ENCODE measurements around the gene PROSER1. TPM values are rescaled to one million over a fixed set of nuclear protein-coding genes. Genes with fewer than 3 reads are reported as not detected.
"Not testable (repeated sequence)": the region's sequence is repeated elsewhere in the genome, so short reads cannot be mapped to it uniquely, and the experiment has no call there.

Gene PROSER1
- total RNA-seq (10 to 100 TPM in 8 of 9 donors, 1 to 10 TPM in 1; 7.8 to 31.4 (median 18.7) TPM), polyA plus RNA-seq (10 to 100 TPM; 14.1 to 19.2 (median 17.8) TPM)
- long read RNA-seq, donor 1, partial matches to known transcripts: 9 of 11 reads
- long read RNA-seq, donor 1, other reads (novel, unspliced or antisense): 0 of 11 reads
- long read RNA-seq, donor 2, partial matches to known transcripts: 5 of 6 reads
- long read RNA-seq, donor 2, other reads (novel, unspliced or antisense): 0 of 6 reads
- long read RNA-seq, donor 3: 0 reads
- long read RNA-seq, donor 4, partial matches to known transcripts: 3 of 3 reads
- long read RNA-seq, donor 4, other reads (novel, unspliced or antisense): 0 of 3 reads
- long read RNA-seq, donor 5, full-length matches to known transcripts: 1 of 4 reads
- long read RNA-seq, donor 5, partial matches to known transcripts: 1 of 4 reads
- long read RNA-seq, donor 5, other reads (novel, unspliced or antisense): 2 of 4 reads
- long read RNA-seq, donor 6, partial matches to known transcripts: 1 of 2 reads
- long read RNA-seq, donor 6, other reads (novel, unspliced or antisense): 1 of 2 reads
- long read RNA-seq, donor 7, partial matches to known transcripts: 0 of 1 reads
- long read RNA-seq, donor 7, other reads (novel, unspliced or antisense): 0 of 1 reads
- long read RNA-seq, donor 8, full-length matches to known transcripts: 1 of 11 reads
- long read RNA-seq, donor 8, partial matches to known transcripts: 10 of 11 reads
- long read RNA-seq, donor 8, other reads (novel, unspliced or antisense): 0 of 11 reads
- long read RNA-seq, donor 9, partial matches to known transcripts: 0 of 2 reads
- long read RNA-seq, donor 9, other reads (novel, unspliced or antisense): 0 of 2 reads
- long read RNA-seq, donor 10, partial matches to known transcripts: 9 of 10 reads
- long read RNA-seq, donor 10, other reads (novel, unspliced or antisense): 0 of 10 reads

- intact Hi-C loops (cut with DNase I): no loop called here
- TF ChIP-seq, protein P1, sequence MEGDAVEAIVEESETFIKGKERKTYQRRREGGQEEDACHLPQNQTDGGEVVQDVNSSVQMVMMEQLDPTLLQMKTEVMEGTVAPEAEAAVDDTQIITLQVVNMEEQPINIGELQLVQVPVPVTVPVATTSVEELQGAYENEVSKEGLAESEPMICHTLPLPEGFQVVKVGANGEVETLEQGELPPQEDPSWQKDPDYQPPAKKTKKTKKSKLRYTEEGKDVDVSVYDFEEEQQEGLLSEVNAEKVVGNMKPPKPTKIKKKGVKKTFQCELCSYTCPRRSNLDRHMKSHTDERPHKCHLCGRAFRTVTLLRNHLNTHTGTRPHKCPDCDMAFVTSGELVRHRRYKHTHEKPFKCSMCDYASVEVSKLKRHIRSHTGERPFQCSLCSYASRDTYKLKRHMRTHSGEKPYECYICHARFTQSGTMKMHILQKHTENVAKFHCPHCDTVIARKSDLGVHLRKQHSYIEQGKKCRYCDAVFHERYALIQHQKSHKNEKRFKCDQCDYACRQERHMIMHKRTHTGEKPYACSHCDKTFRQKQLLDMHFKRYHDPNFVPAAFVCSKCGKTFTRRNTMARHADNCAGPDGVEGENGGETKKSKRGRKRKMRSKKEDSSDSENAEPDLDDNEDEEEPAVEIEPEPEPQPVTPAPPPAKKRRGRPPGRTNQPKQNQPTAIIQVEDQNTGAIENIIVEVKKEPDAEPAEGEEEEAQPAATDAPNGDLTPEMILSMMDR (IDR thresholded peaks at IDR 0.05): peak in 4 of 6 experiments; percentile 14 to 43 (median 24)
- TF ChIP-seq POLR2A (IDR thresholded peaks at IDR 0.05): peak in 1 of 2 donors; percentile 67
- Histone ChIP-seq H3K36me3 (replicated peaks in 1 of 2) (no peaks in the 10 kb centered on the region), H3K27me3 (no peaks in the 10 kb centered on the region), H3K9me3 (replicated peaks in 1 of 3) (no peaks in the 10 kb centered on the region), H3K4me1 (replicated peaks in 1 of 2) (peaks cover 15 to 61% of the 10 kb centered on the region in 2 donors), H3K27ac (peak within 1 kb of the TSS in 4 of 5 donors; percentile 47 to 86 (median 77)), H3K4me3 (peak within 1 kb of the TSS; percentile 48 to 93 (median 82))
- 0 to 1% (median 0%) methylated on average over 18 to 41 of the region's 41 CpGs for WGBS, 4 donors
- peak; percentile 93 to 98 (median 95) for DNase-seq
These were observed at the start of gene PROSER1, which contains the start of gene NHLRC3 for GRCh38 chr13:39037880-39038568. PROSER1 (minus strand) TSS chr13:39038089; CDS start chr13:39037242, 847 bp downstream. NHLRC3 (plus strand) TSS chr13:39038456; CDS start chr13:39038640, 184 bp downstream.

DNA sequence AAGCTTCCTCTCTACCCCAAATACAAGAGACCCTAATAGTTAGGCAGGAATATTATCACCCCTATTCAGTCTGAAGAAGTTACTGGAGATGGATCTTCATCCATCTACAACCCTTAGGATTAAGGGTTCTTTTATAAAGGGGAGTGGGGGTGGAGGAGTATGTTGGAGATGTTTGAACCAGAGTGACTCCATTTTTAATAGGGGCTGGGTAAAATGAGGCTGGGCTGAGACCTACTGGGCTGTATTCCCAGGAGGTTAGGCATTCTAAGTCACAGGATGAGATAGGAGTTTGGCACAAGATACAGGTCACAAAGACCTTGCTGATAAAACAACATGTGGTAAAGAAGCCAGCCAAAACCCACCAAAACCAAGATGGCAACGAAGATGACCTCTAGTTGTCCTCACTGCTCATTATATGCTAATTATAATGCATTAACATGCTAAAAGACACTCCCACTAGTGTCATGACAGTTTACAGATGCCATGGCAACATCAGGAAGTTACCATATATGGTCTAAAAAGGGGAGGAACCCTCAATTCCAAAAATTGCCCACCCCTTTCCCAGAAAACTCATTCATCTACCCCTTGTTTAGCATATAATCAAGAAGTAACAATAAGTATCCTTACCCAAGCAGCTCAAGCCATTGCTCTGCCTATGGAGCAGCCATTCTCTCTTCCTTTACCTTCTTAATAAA is 48.5 kb upstream of the PROSER1 start:
- H3K9me3 ChIP-seq (replicated peaks in 1 of 3); H3K27me3 ChIP-seq; H3K4me1 ChIP-seq (replicated peaks in 1 of 2); intact Hi-C loops (cut with DNase I); H3K4me3 ChIP-seq; DNase-seq; H3K36me3 ChIP-seq (replicated peaks in 1 of 2); H3K27ac ChIP-seq: not testable (repeated sequence)
- WGBS, 4 donors: 22 to 50% (median 39%) methylated on average over 1 of the region's 1 CpG

DNA sequence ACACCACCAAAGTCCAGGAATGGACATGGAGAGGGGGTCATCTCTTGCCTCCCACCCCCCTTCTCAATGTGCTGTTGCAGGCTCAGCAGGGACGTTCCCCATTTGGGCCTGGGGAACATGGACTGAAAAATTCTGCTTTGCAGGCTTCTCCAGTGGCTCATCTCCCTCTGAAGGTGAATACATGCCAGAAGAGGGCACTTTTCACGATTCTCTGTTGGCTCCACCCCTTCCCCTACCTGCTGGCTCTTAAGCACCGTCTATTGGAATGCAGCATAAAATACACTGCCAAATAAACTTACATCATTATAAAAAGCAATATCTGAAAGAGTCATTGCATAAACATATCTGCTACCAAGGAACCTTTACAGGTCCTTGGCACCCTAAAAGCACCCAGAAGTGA is 36.1 kb upstream of the PROSER1 start:
- no peaks in the 10 kb centered on the region for H3K9me3 ChIP-seq (replicated peaks in 1 of 3)
- no peak overlapping the region for H3K27ac ChIP-seq
- no peaks in the 10 kb centered on the region for H3K4me1 ChIP-seq (replicated peaks in 1 of 2)
- 46 to 65% (median 55%) methylated on average over 3 of the region's 3 CpGs for WGBS, 4 donors
- H3K4me3 ChIP-seq: no peak overlapping the region
- TF ChIP-seq, protein P1 (IDR thresholded peaks at IDR 0.05): no peak
- TF ChIP-seq POLR2A (IDR thresholded peaks at IDR 0.05): no peak
- no peaks in the 10 kb centered on the region for H3K27me3 ChIP-seq
- H3K36me3 ChIP-seq (replicated peaks in 1 of 2): no peaks in the 10 kb centered on the region
- intact Hi-C loops (cut with DNase I): no loop called here
- no peak for DNase-seq

DNA sequence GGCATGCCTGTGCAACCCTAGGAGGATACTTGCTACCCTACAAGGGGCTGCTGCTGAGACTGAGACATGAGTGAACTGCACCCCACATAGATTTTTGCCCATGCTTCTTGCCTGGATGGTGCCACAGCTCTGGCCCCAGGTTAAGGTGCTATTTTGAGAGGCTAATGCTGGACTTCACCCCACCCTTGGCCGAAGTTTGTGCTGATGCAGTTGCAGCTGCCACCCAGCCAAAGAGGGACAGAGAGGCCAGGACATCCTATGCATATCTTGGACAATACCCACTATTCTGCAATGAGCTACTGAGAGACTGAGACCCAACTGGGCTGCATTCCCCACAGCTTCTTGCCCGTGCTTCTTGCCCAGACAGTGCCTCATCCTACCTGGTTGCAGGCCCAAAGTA is 35.0 kb upstream of the PROSER1 start:
- Histone ChIP-seq H3K9me3 (replicated peaks in 1 of 3) (no peaks in the 10 kb centered on the region), H3K4me3 (no peak overlapping the region), H3K27me3 (no peaks in the 10 kb centered on the region), H3K27ac (no peak overlapping the region), H3K4me1 (replicated peaks in 1 of 2) (no peaks in the 10 kb centered on the region), H3K36me3 (replicated peaks in 1 of 2) (no peaks in the 10 kb centered on the region)
- no peak for TF ChIP-seq POLR2A (IDR thresholded peaks at IDR 0.05)
- TF ChIP-seq, protein P1 (IDR thresholded peaks at IDR 0.05): no peak
- intact Hi-C loops (cut with DNase I): no loop called here
- 71 to 84% (median 81%) methylated on average over 2 of the region's 2 CpGs; no CpG with 5 or more reads in 1 of the 4 donors for WGBS, 4 donors
- DNase-seq: no peak

Measured in adrenal gland (tissue), 19 donors.